GM13976 (cell line): ENCODE results near the gene HOXA2.

ENCODE experiments used
- DNase-seq: peaks from one replicate; pipeline ENCODE4 v3.0.0; 2012; ENCODE audit warnings: low spot score
- CTCF ChIP-seq: IDR thresholded peaks from 2 replicates; pipeline ENCODE4 v1.5.1; 2012; ENCODE audit warnings: borderline replicate concordance, mild to moderate bottlenecking; ENCODE audit not compliant: insufficient read depth; ENCODE audit errors: extremely low read depth, missing control alignments, control extremely low read depth
- in situ Hi-C: fragments of 300-500 bp; cut with MboI; formaldehyde crosslinking; loops from one replicate; pipeline ENCODE4 v1.12.0; 2022; ENCODE audit warnings: low sequenced_read_pairs, mixed read lengths, inconsistent platforms; ENCODE audit not compliant: unreplicated experiment

The HOXA2 gene

GRCh38 chr7:27101171-27101956 is 1.1 kb downstream of the HOXA2 start:
- no peak for DNase-seq
- in situ Hi-C loops = no loop called here
- no peak for TF ChIP-seq CTCF

GRCh38 chr7:27100694-27101170 is 1.8 kb downstream of the HOXA2 start:
- no peak for DNase-seq
- in situ Hi-C loops = no loop called here
- TF ChIP-seq CTCF = no peak

- no peak for DNase-seq
- in situ Hi-C loops = no loop called here
- no peak for TF ChIP-seq CTCF
Measured at GRCh38 chr7:27099453-27100370, 2.8 kb downstream of the HOXA2 start.

- TF ChIP-seq CTCF = no peak
- in situ Hi-C loops = no loop called here
- DNase-seq = no peak
Measured at GRCh38 chr7:27098578-27099451, 3.7 kb downstream of the HOXA2 start.

- in situ Hi-C loops = no loop called here
- TF ChIP-seq CTCF = no peak
- no peak for DNase-seq
Measured at GRCh38 chr7:27097686-27098577, 4.6 kb downstream of the HOXA2 start.
